ENCODE data around the gene PCBP2.
A peak's percentile ranks its signal among the peaks of the same experiment; 100 is the strongest.

Gene PCBP2

DNA sequence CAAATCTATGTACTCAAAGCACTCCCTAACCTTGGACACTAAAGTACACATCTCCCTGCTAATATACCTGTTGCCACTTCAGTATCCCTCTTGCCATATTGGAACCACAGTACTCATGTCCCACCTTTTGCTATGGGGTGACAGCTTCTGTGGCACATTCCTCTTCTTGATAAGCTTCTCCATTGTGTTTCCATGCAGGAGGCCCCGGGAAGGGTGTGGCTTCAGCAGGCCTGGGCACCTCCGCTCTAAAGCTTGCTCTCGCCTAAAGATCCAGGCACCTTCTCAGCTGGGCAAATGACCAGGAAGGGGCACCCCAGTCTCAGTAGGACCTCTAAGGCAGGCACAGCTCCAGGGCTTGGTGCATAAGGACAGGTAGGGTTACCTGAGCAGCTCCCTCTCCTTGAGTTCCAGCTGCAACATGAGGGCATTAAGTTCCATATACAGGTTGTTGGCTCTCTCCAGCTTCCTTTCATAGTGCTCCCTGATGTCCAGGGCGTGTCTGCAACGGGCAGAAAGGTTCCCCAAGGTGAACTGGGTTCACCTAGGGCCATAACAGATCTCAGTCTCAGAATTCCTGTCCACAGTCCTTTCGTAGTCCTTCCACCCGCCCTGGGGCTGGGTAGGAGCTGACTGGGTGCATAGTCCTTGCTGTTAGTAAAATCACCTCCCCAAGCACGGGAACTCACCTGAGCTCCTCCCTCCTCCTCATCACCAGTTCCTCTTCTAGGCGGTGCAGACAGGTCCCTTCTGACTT lies 31.5 kb downstream of the PCBP2 start:
- TF ChIP-seq SIN3A (IDR thresholded peaks at IDR 0.05; ENCODE audit: borderline replicate concordance, insufficient read depth, low read length) (no peak), POLR2AphosphoS5 (IDR thresholded peaks at IDR 0.05; ENCODE audit: low read depth, low read length) (0 out of 2 replicates have a peak, but pooled peaks have one; percentile 53)

DNA sequence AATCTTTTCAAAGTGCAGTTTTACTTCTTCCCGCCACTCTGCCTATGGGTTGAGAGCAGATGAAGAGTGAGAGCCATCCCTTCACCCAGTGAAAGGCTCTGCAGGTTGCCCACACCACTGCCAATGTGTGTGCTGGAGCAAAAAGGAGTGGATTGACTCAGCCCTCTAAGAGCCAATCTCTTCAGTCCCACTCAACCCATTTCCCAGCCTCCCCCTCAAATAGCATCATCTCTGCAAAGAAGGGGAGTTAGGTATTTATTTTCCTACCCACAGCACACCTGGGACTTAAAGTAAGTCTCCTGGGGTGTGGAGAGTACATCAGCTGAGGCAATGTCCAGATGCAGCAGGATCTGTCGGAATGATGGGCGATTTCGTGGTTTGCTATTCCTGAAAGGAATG lies 32.1 kb downstream of the PCBP2 start:
- TF ChIP-seq SIN3A (IDR thresholded peaks at IDR 0.05; ENCODE audit: borderline replicate concordance, insufficient read depth, low read length) (no peak), FOXP2 (optimal IDR thresholded peaks at IDR 0.05; ENCODE audit: borderline replicate concordance, extremely low read depth, extremely low read length, insufficient read depth) (no peak), TAF1 (IDR thresholded peaks at IDR 0.05; ENCODE audit: borderline replicate concordance, insufficient read depth, low read length) (no peak), POLR2AphosphoS5 (IDR thresholded peaks at IDR 0.05; ENCODE audit: low read depth, low read length) (no peak)
- TF ChIP-seq, protein P1, sequence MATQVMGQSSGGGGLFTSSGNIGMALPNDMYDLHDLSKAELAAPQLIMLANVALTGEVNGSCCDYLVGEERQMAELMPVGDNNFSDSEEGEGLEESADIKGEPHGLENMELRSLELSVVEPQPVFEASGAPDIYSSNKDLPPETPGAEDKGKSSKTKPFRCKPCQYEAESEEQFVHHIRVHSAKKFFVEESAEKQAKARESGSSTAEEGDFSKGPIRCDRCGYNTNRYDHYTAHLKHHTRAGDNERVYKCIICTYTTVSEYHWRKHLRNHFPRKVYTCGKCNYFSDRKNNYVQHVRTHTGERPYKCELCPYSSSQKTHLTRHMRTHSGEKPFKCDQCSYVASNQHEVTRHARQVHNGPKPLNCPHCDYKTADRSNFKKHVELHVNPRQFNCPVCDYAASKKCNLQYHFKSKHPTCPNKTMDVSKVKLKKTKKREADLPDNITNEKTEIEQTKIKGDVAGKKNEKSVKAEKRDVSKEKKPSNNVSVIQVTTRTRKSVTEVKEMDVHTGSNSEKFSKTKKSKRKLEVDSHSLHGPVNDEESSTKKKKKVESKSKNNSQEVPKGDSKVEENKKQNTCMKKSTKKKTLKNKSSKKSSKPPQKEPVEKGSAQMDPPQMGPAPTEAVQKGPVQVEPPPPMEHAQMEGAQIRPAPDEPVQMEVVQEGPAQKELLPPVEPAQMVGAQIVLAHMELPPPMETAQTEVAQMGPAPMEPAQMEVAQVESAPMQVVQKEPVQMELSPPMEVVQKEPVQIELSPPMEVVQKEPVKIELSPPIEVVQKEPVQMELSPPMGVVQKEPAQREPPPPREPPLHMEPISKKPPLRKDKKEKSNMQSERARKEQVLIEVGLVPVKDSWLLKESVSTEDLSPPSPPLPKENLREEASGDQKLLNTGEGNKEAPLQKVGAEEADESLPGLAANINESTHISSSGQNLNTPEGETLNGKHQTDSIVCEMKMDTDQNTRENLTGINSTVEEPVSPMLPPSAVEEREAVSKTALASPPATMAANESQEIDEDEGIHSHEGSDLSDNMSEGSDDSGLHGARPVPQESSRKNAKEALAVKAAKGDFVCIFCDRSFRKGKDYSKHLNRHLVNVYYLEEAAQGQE (IDR thresholded peaks at IDR 0.05; ENCODE audit: insufficient read depth in 1 of 2, low read depth in 2 of 2, low read length in 2 of 2), result no peak

DNA sequence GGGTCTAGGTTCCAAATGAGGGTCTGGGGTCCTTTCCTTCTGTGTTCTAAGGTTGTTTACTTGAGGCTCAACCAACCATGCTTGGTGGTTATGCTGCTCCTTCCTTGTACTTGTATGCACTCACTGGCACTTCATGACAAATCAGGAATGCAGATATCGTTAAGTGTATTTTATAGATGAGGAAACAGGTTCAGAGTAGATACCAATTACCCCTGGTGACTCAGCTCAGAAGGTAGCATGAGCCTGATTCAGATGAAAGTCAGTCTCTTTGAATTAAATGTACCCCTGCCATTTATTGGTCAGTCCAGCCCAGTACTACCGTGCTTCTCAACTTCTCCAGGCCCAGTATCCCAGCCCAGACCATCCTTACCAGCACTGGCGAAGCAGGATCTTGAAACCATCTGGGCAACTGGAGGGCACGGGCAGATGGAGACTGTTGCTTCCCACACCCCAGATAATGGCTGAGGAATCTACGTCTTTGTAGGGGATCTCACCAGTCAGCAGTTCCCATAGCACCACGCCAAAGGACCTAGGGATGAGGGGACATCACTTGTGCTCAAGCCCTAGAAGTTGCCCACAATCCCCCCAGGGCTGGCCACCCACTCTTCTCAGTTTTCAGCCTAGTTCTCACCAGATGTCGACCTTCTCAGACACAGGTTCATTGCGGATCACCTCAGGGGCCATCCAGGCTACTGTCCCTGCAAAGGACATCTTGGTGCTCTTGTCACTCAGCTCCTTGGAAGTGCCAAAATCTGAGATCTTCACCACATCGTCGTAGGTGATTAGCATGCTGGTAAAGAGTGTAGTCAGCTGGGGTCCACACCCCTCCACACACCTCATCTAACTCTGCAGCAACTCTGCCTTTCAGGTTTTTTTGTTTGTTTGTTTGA lies 33.0 kb downstream of the PCBP2 start:
- TF ChIP-seq, protein P1 (IDR thresholded peaks at IDR 0.05; ENCODE audit: insufficient read depth in 1 of 2, low read depth in 2 of 2, low read length in 2 of 2), result no peak
- TF ChIP-seq TAF1 (IDR thresholded peaks at IDR 0.05; ENCODE audit: borderline replicate concordance, insufficient read depth, low read length), result no peak
- TF ChIP-seq FOXP2 (optimal IDR thresholded peaks at IDR 0.05; ENCODE audit: borderline replicate concordance, extremely low read depth, extremely low read length, insufficient read depth), result no peak
- TF ChIP-seq SIN3A (IDR thresholded peaks at IDR 0.05; ENCODE audit: borderline replicate concordance, insufficient read depth, low read length), result no peak
- TF ChIP-seq POLR2AphosphoS5 (IDR thresholded peaks at IDR 0.05; ENCODE audit: low read depth, low read length), result 0 out of 2 replicates have a peak, but pooled peaks have one; percentile 11

DNA sequence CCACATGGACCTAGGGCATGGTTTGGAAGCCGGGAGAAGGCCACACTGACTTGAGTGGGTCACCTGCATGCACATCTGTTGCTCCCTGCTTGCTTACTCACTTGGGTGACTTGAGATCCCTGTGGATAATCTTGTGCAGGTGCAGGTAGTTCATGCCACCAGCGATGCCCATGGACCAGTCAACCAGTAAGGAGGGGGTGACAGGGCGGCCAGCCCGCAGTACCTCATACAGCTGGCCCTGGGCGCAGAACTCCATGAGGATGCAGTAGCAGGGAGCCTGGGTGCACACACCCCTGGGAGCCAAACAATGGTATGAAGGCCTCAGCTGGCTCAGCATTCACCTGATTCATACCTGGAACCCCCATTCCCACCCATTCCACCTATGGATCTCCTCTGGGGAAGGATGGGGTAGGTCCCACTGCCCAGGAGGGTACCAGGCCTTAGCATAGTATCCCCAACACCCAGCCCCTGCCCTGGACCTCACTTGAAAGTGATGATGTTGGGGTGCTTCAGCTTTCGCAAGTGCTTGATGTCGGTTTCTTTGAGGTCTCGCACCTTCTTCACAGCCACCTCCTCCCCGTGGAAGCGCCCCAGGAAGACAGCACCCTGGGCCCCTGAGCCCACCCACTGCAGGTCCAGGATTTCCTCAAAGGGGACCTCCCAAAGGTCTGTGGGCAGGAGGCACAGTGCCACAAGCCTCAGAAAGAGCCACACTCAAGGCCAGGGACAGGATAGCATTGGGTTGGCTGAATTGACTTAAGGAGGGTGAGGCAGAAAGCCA lies 34.2 kb downstream of the PCBP2 start:
- TF ChIP-seq POLR2AphosphoS5 (IDR thresholded peaks at IDR 0.05; ENCODE audit: low read depth, low read length) (no peak), SIN3A (IDR thresholded peaks at IDR 0.05; ENCODE audit: borderline replicate concordance, insufficient read depth, low read length) (no peak), FOXP2 (optimal IDR thresholded peaks at IDR 0.05; ENCODE audit: borderline replicate concordance, extremely low read depth, extremely low read length, insufficient read depth) (no peak), TAF1 (IDR thresholded peaks at IDR 0.05; ENCODE audit: borderline replicate concordance, insufficient read depth, low read length) (no peak)
- TF ChIP-seq, protein P1 (IDR thresholded peaks at IDR 0.05; ENCODE audit: insufficient read depth in 1 of 2, low read depth in 2 of 2, low read length in 2 of 2), result no peak
